Cardiac muscle cell (in vitro differentiated cells and primary cell): ENCODE data around the gene KRTAP19-4. TPM values are rescaled to one million over a fixed set of nuclear protein-coding genes. Genes with fewer than 3 reads are reported as not detected.

Experiments
- DNase-seq, 2 donors: peaks; one replicate each; pipeline versions ENCODE4 v3.0.0 to v3.0.0-alpha.2; 2010 to 2017; ENCODE audit warnings: low read depth in 1 of 2, low spot score in 1 of 2
- H3K27ac ChIP-seq: fragments of 200-600 bp; sonication (generic); 2 replicates; pipeline ENCODE4 v1.5.1; 2016
- H3K27me3 ChIP-seq: fragments of 200-600 bp; sonication (generic); 2 replicates; pipeline ENCODE4 v1.6.0; 2016; ENCODE audit warnings: control low read depth
- H3K36me3 ChIP-seq: fragments of 200-600 bp; sonication (generic); 2 replicates; pipeline ENCODE4 v1.5.1; 2016; ENCODE audit warnings: control low read depth
- H3K4me1 ChIP-seq: fragments of 200-600 bp; sonication (generic); 2 replicates; pipeline ENCODE4 v1.8.1; 2017; ENCODE audit warnings: low read depth, mild to moderate bottlenecking, mixed run types
- H3K4me3 ChIP-seq: fragments of 200-600 bp; sonication (generic); 2 replicates; pipeline ENCODE4 v1.5.1; 2016; ENCODE audit warnings: mild to moderate bottlenecking
- H3K9me3 ChIP-seq: fragments of 200-600 bp; sonication (generic); 2 replicates; pipeline ENCODE4 v1.5.1; 2017; ENCODE audit warnings: low read depth, mild to moderate bottlenecking, control low read depth
- polyA plus RNA-seq: library from polyadenylated mRNA; unstranded; fragments of >200 nt; fragmentation: Nextera tagmentation; extraction: Ambion mirVana; gene quantifications from 2 replicates; pipeline ENCODE4 v1.2.1, GENCODE V29; 2016
- total RNA-seq: library from RNA; depleted of rRNA; stranded (reverse); fragments of >200 nt; gene quantifications from 2 replicates; pipeline ENCODE4 v1.2.3, GENCODE V29; 2016
- TF ChIP-seq, protein P1 (sequence below): IDR thresholded peaks from 2 replicates; pipeline ENCODE4 v1.5.1; 2012; ENCODE audit warnings: low read depth, mild to moderate bottlenecking, low read length

Gene KRTAP19-4
- total and polyA plus RNA-seq, 2 experiments from 2014 or later, result not detected

DNA sequence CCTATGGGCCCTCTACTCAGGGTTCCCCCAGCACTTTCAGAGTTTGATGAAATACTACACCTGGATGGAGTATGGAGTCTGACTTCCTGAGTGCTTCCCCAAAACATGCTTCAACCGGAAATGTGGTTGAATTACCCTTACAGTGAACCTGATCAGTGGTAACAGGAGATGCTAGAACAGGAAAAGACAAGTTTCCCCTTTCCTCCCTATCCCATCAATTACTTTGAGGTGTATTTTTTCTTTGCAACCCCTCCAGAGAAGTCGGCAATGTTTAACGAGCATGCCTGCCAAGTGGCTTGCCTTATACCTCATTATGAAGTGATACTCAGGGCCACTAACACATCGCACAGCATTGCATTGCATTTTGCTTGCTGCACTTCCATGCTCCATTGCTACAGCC is 49.9 kb downstream of the KRTAP19-4 start:
- Histone ChIP-seq H3K36me3 (no peaks in the 10 kb centered on the region), H3K9me3 (no peaks in the 10 kb centered on the region), H3K27me3 (no peaks in the 10 kb centered on the region), H3K4me1 (no peaks in the 10 kb centered on the region), H3K27ac (no peak overlapping the region), H3K4me3 (no peak overlapping the region)
- TF ChIP-seq, protein P1, sequence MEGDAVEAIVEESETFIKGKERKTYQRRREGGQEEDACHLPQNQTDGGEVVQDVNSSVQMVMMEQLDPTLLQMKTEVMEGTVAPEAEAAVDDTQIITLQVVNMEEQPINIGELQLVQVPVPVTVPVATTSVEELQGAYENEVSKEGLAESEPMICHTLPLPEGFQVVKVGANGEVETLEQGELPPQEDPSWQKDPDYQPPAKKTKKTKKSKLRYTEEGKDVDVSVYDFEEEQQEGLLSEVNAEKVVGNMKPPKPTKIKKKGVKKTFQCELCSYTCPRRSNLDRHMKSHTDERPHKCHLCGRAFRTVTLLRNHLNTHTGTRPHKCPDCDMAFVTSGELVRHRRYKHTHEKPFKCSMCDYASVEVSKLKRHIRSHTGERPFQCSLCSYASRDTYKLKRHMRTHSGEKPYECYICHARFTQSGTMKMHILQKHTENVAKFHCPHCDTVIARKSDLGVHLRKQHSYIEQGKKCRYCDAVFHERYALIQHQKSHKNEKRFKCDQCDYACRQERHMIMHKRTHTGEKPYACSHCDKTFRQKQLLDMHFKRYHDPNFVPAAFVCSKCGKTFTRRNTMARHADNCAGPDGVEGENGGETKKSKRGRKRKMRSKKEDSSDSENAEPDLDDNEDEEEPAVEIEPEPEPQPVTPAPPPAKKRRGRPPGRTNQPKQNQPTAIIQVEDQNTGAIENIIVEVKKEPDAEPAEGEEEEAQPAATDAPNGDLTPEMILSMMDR, result no peak
- no peak for DNase-seq

Other genes with a start within 250 kb of the KRTAP19-4 start
- not detected in 2 replicates for gene KRTAP24-1, start 214.2 kb downstream of the KRTAP19-4 start, total RNA-seq
- not detected in 2 replicates for gene KRTAP24-1, start 214.2 kb downstream of the KRTAP19-4 start, polyA plus RNA-seq
- not detected in 2 replicates for gene KRTAP25-1, start 207.7 kb downstream of the KRTAP19-4 start, total RNA-seq
- not detected in 2 replicates for gene KRTAP25-1, start 207.7 kb downstream of the KRTAP19-4 start, polyA plus RNA-seq
- gene KRTAP26-1, start 176.8 kb downstream of the KRTAP19-4 start, total RNA-seq, result not detected in 2 replicates
- gene KRTAP26-1, start 176.8 kb downstream of the KRTAP19-4 start, polyA plus RNA-seq, result not detected in 2 replicates
- not detected in 2 replicates for gene KRTAP27-1, start 159.5 kb downstream of the KRTAP19-4 start, total RNA-seq
- not detected in 2 replicates for gene KRTAP27-1, start 159.5 kb downstream of the KRTAP19-4 start, polyA plus RNA-seq
- not detected in 2 replicates for gene KRTAP23-1, start 148.6 kb downstream of the KRTAP19-4 start, total RNA-seq
- gene KRTAP23-1, start 148.6 kb downstream of the KRTAP19-4 start, polyA plus RNA-seq, result not detected in 2 replicates
- gene KRTAP13-2, start 124.9 kb downstream of the KRTAP19-4 start, total RNA-seq, result not detected in 2 replicates
- gene KRTAP13-2, start 124.9 kb downstream of the KRTAP19-4 start, polyA plus RNA-seq, result not detected in 2 replicates
- gene KRTAP13-1, start 101.1 kb downstream of the KRTAP19-4 start, total RNA-seq, result not detected in 2 replicates
- not detected in 2 replicates for gene KRTAP13-1, start 101.1 kb downstream of the KRTAP19-4 start, polyA plus RNA-seq
- gene KRTAP13-3, start 71.2 kb downstream of the KRTAP19-4 start, total RNA-seq, result not detected in 2 replicates
- not detected in 2 replicates for gene KRTAP13-3, start 71.2 kb downstream of the KRTAP19-4 start, polyA plus RNA-seq
- gene KRTAP13-4, start 66.9 kb downstream of the KRTAP19-4 start, total RNA-seq, result not detected in 2 replicates
- gene KRTAP13-4, start 66.9 kb downstream of the KRTAP19-4 start, polyA plus RNA-seq, result not detected in 2 replicates
- not detected in 2 replicates for gene KRTAP15-1, start 56.9 kb downstream of the KRTAP19-4 start, total RNA-seq
- gene KRTAP15-1, start 56.9 kb downstream of the KRTAP19-4 start, polyA plus RNA-seq, result not detected in 2 replicates
- not detected in 2 replicates for gene KRTAP19-1, start 16.8 kb downstream of the KRTAP19-4 start, total RNA-seq
- not detected in 2 replicates for gene KRTAP19-1, start 16.8 kb downstream of the KRTAP19-4 start, polyA plus RNA-seq
- gene KRTAP19-2, start 9.7 kb downstream of the KRTAP19-4 start, total RNA-seq, result not detected in 2 replicates
- gene KRTAP19-2, start 9.7 kb downstream of the KRTAP19-4 start, polyA plus RNA-seq, result not detected in 2 replicates
- gene KRTAP19-3, start 5.2 kb downstream of the KRTAP19-4 start, total RNA-seq, result not detected in 2 replicates
- not detected in 2 replicates for gene KRTAP19-3, start 5.2 kb downstream of the KRTAP19-4 start, polyA plus RNA-seq
- gene KRTAP19-5, start 5.0 kb upstream of the KRTAP19-4 start, total RNA-seq, result not detected in 2 replicates
- not detected in 2 replicates for gene KRTAP19-5, start 5.0 kb upstream of the KRTAP19-4 start, polyA plus RNA-seq
- gene KRTAP19-6, start 44.7 kb upstream of the KRTAP19-4 start, total RNA-seq, result not detected in 2 replicates
- gene KRTAP19-6, start 44.7 kb upstream of the KRTAP19-4 start, polyA plus RNA-seq, result not detected in 2 replicates
- not detected in 2 replicates for gene KRTAP19-7, start 64.1 kb upstream of the KRTAP19-4 start, total RNA-seq
- gene KRTAP19-7, start 64.1 kb upstream of the KRTAP19-4 start, polyA plus RNA-seq, result not detected in 2 replicates
- gene KRTAP22-2, start 93.2 kb upstream of the KRTAP19-4 start, total RNA-seq, result not detected in 2 replicates
- gene KRTAP22-2, start 93.2 kb upstream of the KRTAP19-4 start, polyA plus RNA-seq, result not detected in 2 replicates
- gene KRTAP6-3, start 95.3 kb upstream of the KRTAP19-4 start, total RNA-seq, result not detected in 2 replicates
- gene KRTAP6-3, start 95.3 kb upstream of the KRTAP19-4 start, polyA plus RNA-seq, result not detected in 2 replicates
- gene KRTAP6-2, start 101.7 kb upstream of the KRTAP19-4 start, total RNA-seq, result not detected in 2 replicates
- not detected in 2 replicates for gene KRTAP6-2, start 101.7 kb upstream of the KRTAP19-4 start, polyA plus RNA-seq
- not detected in 2 replicates for gene KRTAP22-1, start 103.9 kb upstream of the KRTAP19-4 start, total RNA-seq
- not detected in 2 replicates for gene KRTAP22-1, start 103.9 kb upstream of the KRTAP19-4 start, polyA plus RNA-seq
- gene KRTAP6-1, start 116.8 kb upstream of the KRTAP19-4 start, total RNA-seq, result not detected in 2 replicates
- gene KRTAP6-1, start 116.8 kb upstream of the KRTAP19-4 start, polyA plus RNA-seq, result not detected in 2 replicates
- gene KRTAP20-1, start 119.3 kb upstream of the KRTAP19-4 start, total RNA-seq, result not detected in 2 replicates
- not detected in 2 replicates for gene KRTAP20-1, start 119.3 kb upstream of the KRTAP19-4 start, polyA plus RNA-seq
- not detected in 2 replicates for gene KRTAP20-4, start 123.5 kb upstream of the KRTAP19-4 start, total RNA-seq
- gene KRTAP20-4, start 123.5 kb upstream of the KRTAP19-4 start, polyA plus RNA-seq, result not detected in 2 replicates
- gene KRTAP20-2, start 138.0 kb upstream of the KRTAP19-4 start, total RNA-seq, result not detected in 2 replicates
- not detected in 2 replicates for gene KRTAP20-2, start 138.0 kb upstream of the KRTAP19-4 start, polyA plus RNA-seq
- gene KRTAP20-3, start 145.7 kb upstream of the KRTAP19-4 start, total RNA-seq, result not detected in 2 replicates
- gene KRTAP20-3, start 145.7 kb upstream of the KRTAP19-4 start, polyA plus RNA-seq, result not detected in 2 replicates
- not detected in 2 replicates for gene KRTAP21-3, start 221.6 kb upstream of the KRTAP19-4 start, total RNA-seq
- not detected in 2 replicates for gene KRTAP21-3, start 221.6 kb upstream of the KRTAP19-4 start, polyA plus RNA-seq